ENCODE measurements around the gene HECW1.

Gene HECW1

GRCh38 chr7:43083106-43083505 is 29.3 kb upstream of the HECW1 start:
- TF ChIP-seq YY1 (IDR thresholded peaks at IDR 0.05; ENCODE audit: low read depth) = no peak
- TF ChIP-seq FOXM1 (IDR thresholded peaks at IDR 0.05; ENCODE audit: borderline replicate concordance, low read depth) = no peak
- TF ChIP-seq RAD21 (IDR thresholded peaks at IDR 0.05; ENCODE audit: low read depth) = no peak
- TF ChIP-seq, protein P1, sequence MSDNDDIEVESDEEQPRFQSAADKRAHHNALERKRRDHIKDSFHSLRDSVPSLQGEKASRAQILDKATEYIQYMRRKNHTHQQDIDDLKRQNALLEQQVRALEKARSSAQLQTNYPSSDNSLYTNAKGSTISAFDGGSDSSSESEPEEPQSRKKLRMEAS (IDR thresholded peaks at IDR 0.05) = no peak
- TF ChIP-seq, protein P2, sequence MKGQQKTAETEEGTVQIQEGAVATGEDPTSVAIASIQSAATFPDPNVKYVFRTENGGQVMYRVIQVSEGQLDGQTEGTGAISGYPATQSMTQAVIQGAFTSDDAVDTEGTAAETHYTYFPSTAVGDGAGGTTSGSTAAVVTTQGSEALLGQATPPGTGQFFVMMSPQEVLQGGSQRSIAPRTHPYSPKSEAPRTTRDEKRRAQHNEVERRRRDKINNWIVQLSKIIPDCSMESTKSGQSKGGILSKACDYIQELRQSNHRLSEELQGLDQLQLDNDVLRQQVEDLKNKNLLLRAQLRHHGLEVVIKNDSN (IDR thresholded peaks at IDR 0.05) = no peak
- TF ChIP-seq TAF1 (IDR thresholded peaks at IDR 0.05; ENCODE audit: low read depth) = no peak
- TF ChIP-seq CEBPB (IDR thresholded peaks at IDR 0.05) = no peak
- TF ChIP-seq NFIC (IDR thresholded peaks at IDR 0.05) = no peak
- TF ChIP-seq TEAD4 (IDR thresholded peaks at IDR 0.05) = no peak
- no peak for TF ChIP-seq CREB1 (IDR thresholded peaks at IDR 0.05; ENCODE audit: low read depth)
- TF ChIP-seq EGR1 (IDR thresholded peaks at IDR 0.05) = no peak
- TF ChIP-seq TCF12 (IDR thresholded peaks at IDR 0.05; ENCODE audit: low read depth) = no peak
- no peak for TF ChIP-seq REST (IDR thresholded peaks at IDR 0.05; ENCODE audit: low read depth)
- TF ChIP-seq ZBTB7A (IDR thresholded peaks at IDR 0.05; ENCODE audit: low read depth) = no peak
- TF ChIP-seq EP300 (IDR thresholded peaks at IDR 0.05; ENCODE audit: borderline replicate concordance) = no peak

DNA sequence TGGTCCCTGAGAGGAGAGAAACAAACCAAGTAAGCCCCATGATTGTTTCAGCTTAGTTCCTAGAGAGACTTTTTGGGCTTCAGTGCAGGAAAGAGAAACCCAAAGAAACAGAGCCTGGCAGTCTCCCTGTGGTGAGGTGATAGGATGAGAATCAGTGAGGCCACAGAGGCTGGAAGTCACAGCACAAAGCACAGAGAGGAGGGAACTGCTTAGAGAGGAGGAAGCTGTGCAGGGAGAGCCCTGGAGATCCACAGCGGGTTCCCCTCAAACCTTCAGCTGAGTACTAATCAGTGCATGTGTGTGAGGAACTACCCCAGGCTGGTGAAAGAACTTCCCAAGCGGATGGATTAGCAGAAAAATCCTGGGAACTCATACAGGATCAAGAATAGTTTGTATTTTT is 27.4 kb upstream of the HECW1 start:
- TF ChIP-seq CREB1 (IDR thresholded peaks at IDR 0.05; ENCODE audit: low read depth) (no peak), REST (IDR thresholded peaks at IDR 0.05; ENCODE audit: low read depth) (no peak), YY1 (IDR thresholded peaks at IDR 0.05; ENCODE audit: low read depth) (no peak), FOXM1 (IDR thresholded peaks at IDR 0.05; ENCODE audit: borderline replicate concordance, low read depth) (no peak), ZBTB7A (IDR thresholded peaks at IDR 0.05; ENCODE audit: low read depth) (no peak), TAF1 (IDR thresholded peaks at IDR 0.05; ENCODE audit: low read depth) (no peak), TEAD4 (IDR thresholded peaks at IDR 0.05) (no peak), NFIC (IDR thresholded peaks at IDR 0.05) (no peak), CEBPB (IDR thresholded peaks at IDR 0.05) (no peak), TCF12 (IDR thresholded peaks at IDR 0.05; ENCODE audit: low read depth) (no peak), EGR1 (IDR thresholded peaks at IDR 0.05) (no peak)
- TF ChIP-seq, protein P2 (IDR thresholded peaks at IDR 0.05) = no peak

- no peak for TF ChIP-seq EGR1 (IDR thresholded peaks at IDR 0.05)
- TF ChIP-seq CREB1 (IDR thresholded peaks at IDR 0.05; ENCODE audit: low read depth) = no peak
- TF ChIP-seq TAF1 (IDR thresholded peaks at IDR 0.05; ENCODE audit: low read depth) = no peak
Measured at GRCh38 chr7:43085992-43086391, 26.5 kb upstream of the HECW1 start.

DNA sequence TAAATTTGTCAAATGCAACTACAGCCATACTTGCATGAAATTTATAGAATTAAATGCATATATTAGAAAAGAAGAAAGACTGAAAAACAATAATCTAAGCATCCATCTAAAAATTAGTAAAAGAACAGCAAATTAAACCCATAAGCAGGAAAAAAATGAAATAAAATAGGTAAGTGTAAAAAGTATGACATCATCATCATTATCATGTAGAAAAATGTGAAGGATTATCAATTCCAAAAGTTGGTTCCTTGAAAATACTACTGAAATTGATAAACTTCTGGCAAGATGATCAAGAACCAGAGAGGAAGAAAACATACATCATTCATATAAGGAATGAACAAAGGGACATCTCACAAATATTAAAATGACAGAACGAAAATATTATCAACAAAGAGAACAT is 19.6 kb upstream of the HECW1 start:
- TF ChIP-seq, protein P2 (IDR thresholded peaks at IDR 0.05) = no peak
- TF ChIP-seq YY1 (IDR thresholded peaks at IDR 0.05; ENCODE audit: low read depth) (no peak), CEBPB (IDR thresholded peaks at IDR 0.05) (no peak), CREB1 (IDR thresholded peaks at IDR 0.05; ENCODE audit: low read depth) (no peak), FOXM1 (IDR thresholded peaks at IDR 0.05; ENCODE audit: borderline replicate concordance, low read depth) (no peak), TEAD4 (IDR thresholded peaks at IDR 0.05) (no peak), RAD21 (IDR thresholded peaks at IDR 0.05; ENCODE audit: low read depth) (no peak), ZBTB7A (IDR thresholded peaks at IDR 0.05; ENCODE audit: low read depth) (no peak), TAF1 (IDR thresholded peaks at IDR 0.05; ENCODE audit: low read depth) (no peak), EP300 (IDR thresholded peaks at IDR 0.05; ENCODE audit: borderline replicate concordance) (no peak), NFIC (IDR thresholded peaks at IDR 0.05) (no peak), REST (IDR thresholded peaks at IDR 0.05; ENCODE audit: low read depth) (no peak), TCF12 (IDR thresholded peaks at IDR 0.05; ENCODE audit: low read depth) (no peak), EGR1 (IDR thresholded peaks at IDR 0.05) (no peak)
- TF ChIP-seq, protein P1 (IDR thresholded peaks at IDR 0.05) = no peak
